IPS DF 6.9 (cell line): ENCODE data around the gene VPS72.

Experiments used
- DNase-seq: peaks from one replicate; pipeline ENCODE4 v3.0.0-alpha.2; 2013; ENCODE audit warnings: low read depth, low spot score
- H3K27ac ChIP-seq: one replicate; pipeline ENCODE4 v1.5.1; 2013; ENCODE audit warnings: low read length, control low read depth
- H3K27me3 ChIP-seq: 2 replicates; pipeline ENCODE4 v1.6.1; 2013; ENCODE audit warnings: mild to moderate bottlenecking, low read length; ENCODE audit not compliant: control insufficient read depth, insufficient read depth
- H3K36me3 ChIP-seq: 2 replicates; pipeline ENCODE4 v1.6.1; 2013; ENCODE audit warnings: low read length; ENCODE audit not compliant: control insufficient read depth, insufficient read depth
- H3K4me1 ChIP-seq: 2 replicates; pipeline ENCODE4 v1.6.1; 2013; ENCODE audit warnings: low read length; ENCODE audit not compliant: control insufficient read depth, insufficient read depth
- H3K4me3 ChIP-seq: 2 replicates; pipeline ENCODE4 v1.5.1; 2013; ENCODE audit warnings: mild to moderate bottlenecking, low read length
- H3K9me3 ChIP-seq: 2 replicates; pipeline ENCODE4 v1.6.1; 2013; ENCODE audit warnings: low read length, inconsistent platforms; ENCODE audit not compliant: control insufficient read depth, insufficient read depth
- WGBS: extraction: QIAGEN DNeasy Blood & Tissue Kit; methylation state at CpG from one replicate; pipeline ENCODE4 v1.1.7; 2013; ENCODE audit warnings: mixed read lengths, missing lambda C conversion rate; ENCODE audit not compliant: insufficient read length, insufficient coverage; 5-methylcytosine and 5-hydroxymethylcytosine counted together

The VPS72 gene

DNA sequence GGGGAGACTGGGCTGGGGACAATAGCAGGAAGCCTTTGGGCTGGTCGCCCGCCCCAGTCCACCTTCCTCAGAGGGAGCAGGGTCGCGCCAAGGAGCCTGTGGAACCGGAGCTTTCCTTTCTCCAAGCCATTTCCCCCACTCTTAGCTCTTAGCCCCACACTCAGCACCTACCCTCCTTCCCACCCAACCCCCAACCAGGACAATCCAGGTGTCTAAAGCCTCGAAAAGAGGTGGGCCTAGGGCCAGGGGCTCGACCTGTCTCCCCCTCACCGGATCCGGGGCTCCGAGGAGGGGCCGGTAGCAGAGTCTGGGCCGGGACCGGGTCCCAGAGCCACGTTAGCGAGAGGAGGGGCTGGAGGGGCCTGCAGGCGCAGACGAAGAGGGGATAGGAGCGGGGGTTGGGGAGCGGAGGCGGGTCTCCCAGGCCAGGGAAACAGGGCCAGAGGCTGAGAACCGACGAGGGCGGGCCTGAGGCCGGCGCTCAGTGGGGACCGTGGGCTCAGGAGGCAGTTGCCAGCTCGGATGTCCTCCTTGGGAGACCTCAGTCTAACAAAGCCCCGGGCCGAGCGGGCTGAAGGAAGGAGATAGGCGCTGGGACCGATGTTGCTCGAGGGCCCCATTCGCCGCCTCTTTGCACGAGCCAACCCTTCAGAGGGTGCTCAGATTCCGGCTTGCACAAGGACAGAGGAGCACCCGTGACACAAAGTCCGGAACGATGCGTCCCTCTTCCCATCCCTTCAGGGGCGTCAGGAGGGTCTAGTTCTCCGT lies 44.5 kb downstream of the VPS72 start:
- H3K9me3 ChIP-seq, result no peaks in the 10 kb centered on the region
- H3K27ac ChIP-seq, result no peak overlapping the region
- DNase-seq, result no peak
- H3K27me3 ChIP-seq, result no peaks in the 10 kb centered on the region; the same call in 1 of the 2 replicates
- H3K4me3 ChIP-seq, result peak overlapping the region; percentile 79
- no peaks in the 10 kb centered on the region for H3K36me3 ChIP-seq
- peaks cover 8% of the 10 kb centered on the region for H3K4me1 ChIP-seq
- WGBS, result no CpG with 5 or more reads among the region's 43 CpGs

DNA sequence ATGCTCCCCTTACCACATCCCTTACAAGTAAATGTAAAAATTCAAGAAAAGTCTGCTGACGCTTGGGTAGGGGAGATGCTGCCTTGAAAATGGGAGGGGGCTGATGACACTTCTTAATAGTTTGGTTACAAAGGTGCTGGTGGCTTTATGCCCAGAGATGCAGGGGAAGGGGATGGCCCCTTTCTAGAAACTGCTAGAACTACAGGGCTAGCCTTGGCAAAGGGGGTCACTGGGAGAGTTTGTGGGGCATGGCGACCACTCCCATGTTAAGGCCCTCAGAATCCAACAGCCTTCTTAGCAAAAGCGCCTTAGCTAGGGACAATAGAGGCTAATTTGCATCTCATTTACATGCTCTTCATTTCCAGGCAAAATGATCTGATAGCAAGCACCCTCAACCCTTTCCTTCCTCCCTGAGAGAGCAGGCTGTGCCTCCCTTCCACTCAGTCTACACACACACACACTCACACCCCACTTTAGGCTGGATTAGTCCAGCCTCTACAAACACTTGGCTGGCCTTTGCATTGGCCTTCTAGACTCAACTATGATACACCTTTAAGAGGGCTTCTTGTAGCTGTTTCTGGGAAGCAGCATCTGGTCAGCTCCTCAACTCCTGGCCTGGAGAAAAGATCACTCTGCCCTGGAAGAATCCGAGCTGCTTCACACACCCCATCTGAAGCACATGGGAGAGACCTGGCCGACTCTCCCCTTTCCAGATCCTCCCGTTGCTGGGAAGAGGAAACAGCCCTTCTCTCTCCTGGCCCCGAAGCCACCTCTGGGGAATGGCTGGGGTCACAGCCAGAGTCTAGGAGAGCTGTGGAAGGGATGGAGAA lies 45.3 kb downstream of the VPS72 start:
- H3K27me3 ChIP-seq, result no peaks in the 10 kb centered on the region; the same call in 1 of the 2 replicates
- no peak overlapping the region for H3K27ac ChIP-seq
- H3K4me1 ChIP-seq, result peaks cover 8% of the 10 kb centered on the region
- H3K4me3 ChIP-seq, result no peak overlapping the region
- no peak for DNase-seq
- no CpG with 5 or more reads among the region's 7 CpGs for WGBS
- no peaks in the 10 kb centered on the region for H3K36me3 ChIP-seq
- no peaks in the 10 kb centered on the region for H3K9me3 ChIP-seq

DNA sequence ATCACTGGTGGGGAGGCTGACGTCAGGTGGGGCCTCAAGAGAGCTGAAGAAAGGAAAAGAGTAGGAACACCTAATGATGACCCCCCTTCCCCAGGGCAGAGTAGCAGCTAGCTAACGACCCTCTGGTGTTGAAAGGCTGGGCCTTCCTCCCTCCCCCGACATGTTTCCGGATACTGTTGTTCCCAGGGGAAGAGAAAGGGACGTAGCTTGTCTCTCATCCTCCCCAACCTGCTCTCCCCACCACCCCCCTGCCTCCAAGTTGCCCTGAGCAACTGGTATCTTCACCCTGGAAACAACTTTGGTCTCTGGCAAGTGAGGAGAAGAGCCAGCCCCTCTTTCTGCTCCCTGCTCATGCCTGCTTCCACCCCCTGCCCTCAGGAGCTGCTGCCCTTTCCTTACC lies 46.0 kb downstream of the VPS72 start:
- WGBS, result no CpG with 5 or more reads among the region's 5 CpGs
- no peak for DNase-seq
- peaks cover 8% of the 10 kb centered on the region for H3K4me1 ChIP-seq
- no peaks in the 10 kb centered on the region for H3K36me3 ChIP-seq
- H3K27me3 ChIP-seq, result no peaks in the 10 kb centered on the region; the same call in 1 of the 2 replicates
- no peak overlapping the region for H3K4me3 ChIP-seq
- no peaks in the 10 kb centered on the region for H3K9me3 ChIP-seq
- H3K27ac ChIP-seq, result no peak overlapping the region

DNA sequence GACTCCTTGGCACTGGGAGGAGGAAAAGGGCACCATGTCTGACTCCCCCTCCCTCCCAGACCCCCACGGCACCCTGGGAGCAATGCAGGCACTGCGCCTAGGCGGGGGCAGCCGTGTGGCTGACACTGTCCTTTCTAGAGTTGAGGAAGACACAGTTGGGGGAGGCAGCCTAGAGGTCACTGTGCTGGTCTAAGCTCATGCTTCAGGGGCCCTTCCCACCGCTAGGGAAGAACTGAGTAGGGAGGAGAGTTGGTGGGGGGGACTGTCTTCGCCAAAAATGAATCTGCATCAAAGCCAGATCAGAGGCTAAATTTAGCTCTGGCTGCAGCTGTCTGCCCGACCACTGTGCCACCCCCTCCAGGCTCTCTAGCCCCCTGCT lies 47.0 kb downstream of the VPS72 start:
- Histone ChIP-seq H3K4me1 (peaks cover 8% of the 10 kb centered on the region), H3K36me3 (no peaks in the 10 kb centered on the region), H3K9me3 (no peaks in the 10 kb centered on the region), H3K4me3 (no peak overlapping the region), H3K27me3 (no peaks in the 10 kb centered on the region; the same call in 1 of the 2 replicates), H3K27ac (no peak overlapping the region)
- DNase-seq, result no peak
- no CpG with 5 or more reads among the region's 7 CpGs for WGBS

DNA sequence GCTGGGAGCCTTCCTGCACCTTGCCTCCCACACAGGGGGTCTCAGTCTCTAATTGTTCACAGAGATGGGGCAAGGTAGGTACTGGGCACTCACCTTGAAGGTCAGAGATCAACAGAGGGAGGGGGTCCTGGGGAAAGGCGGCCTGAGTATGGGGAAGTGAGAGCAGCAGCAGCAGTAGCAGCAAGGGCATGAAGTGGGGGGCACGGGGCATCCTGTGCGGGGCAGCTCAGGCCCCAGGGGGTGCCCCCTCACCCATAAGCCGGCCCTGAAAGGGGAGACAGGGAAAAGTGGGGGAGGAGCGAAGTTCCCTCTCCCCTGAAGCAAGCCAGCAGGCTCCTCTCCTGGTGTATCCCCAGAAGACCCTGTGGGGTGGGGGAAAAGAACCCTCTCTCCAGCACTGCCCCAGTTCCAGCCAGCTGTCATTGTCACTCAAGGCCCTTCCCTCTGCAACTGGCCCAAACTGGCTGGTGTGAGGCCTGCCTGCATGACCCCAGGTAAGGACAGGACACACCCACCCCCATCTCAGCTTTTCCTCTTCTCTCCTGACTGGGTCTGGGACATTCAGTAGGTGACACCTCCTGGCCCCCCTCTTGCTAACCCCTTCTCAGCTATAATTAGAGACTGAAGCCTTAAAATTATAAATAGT lies 47.5 kb downstream of the VPS72 start:
- no peak overlapping the region for H3K27ac ChIP-seq
- no peaks in the 10 kb centered on the region for H3K36me3 ChIP-seq
- peaks cover 8% of the 10 kb centered on the region for H3K4me1 ChIP-seq
- H3K4me3 ChIP-seq, result no peak overlapping the region
- no peaks in the 10 kb centered on the region; the same call in 1 of the 2 replicates for H3K27me3 ChIP-seq
- no CpG with 5 or more reads among the region's 5 CpGs for WGBS
- no peaks in the 10 kb centered on the region for H3K9me3 ChIP-seq
- DNase-seq, result no peak

DNA sequence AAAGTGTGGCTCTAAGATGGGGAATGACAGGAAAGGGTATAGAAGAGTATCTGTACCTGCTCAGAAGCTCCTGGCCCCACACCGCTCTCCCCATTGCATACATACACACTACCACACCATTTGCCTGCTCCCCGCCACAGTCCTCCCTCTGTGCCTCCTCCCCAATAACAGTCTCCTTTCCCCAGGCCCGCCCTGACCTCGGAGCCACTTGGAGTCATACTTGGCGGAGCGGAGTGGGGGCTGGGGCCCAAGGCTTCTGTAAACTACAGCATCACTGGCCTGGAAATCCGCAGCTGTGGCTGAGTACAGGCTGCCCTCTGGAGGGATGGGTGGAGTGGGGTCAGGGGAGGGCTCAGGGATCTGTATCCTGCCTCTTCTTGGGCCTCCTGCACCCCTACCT lies 52.2 kb downstream of the VPS72 start:
- Histone ChIP-seq H3K27ac (no peak overlapping the region), H3K4me1 (peaks cover 4% of the 10 kb centered on the region), H3K9me3 (no peaks in the 10 kb centered on the region), H3K4me3 (no peak overlapping the region), H3K27me3 (no peaks in the 10 kb centered on the region), H3K36me3 (peaks cover 5% of the 10 kb centered on the region)
- no peak for DNase-seq
- no CpG with 5 or more reads among the region's 7 CpGs for WGBS

DNA sequence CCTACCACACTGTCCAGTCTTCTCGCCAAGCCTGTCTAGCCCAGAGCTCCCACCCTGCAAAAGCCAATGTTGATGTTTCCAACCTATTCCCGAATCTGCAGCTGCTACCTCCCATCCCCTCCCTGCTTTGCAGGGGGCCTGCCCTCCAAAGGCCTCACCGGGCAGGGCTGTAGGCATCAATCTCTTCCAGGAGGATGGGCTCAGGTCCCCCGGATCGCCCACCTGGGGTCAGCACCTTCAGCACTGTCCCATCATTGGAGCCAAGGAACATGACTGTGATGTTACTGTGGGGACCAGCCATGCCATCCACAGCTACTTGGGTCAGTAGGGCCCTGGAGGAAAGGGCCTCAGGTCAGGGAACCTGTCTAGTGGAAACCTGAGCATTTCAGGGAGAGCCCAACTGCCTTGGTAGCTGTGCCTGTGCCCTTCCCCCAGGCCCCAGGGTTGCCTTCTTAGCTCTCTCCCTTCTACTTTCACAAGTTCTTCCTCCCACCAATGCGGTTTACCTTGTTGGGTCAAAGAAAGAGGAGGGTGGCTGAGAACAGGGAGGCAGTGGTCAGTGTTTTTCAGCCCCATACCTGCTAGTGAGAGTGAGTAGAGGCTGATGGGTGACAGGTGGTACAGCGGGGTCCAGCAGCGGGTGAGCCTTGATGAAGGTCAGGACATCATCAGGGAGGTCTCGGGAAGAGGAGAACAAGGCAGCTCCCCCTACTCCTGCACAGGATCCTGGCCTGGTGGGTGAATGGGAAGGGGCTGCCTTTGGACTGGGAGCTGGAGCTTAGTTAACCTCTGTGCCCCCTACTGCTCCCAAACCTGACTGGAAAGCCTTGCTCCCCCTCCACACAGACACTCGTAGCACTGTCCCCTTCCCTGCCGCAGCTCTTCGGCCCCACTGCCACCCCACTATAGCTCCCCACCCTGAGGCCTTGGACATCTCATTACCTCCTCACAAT lies 54.3 kb downstream of the VPS72 start:
- H3K36me3 ChIP-seq, result peaks cover 5% of the 10 kb centered on the region
- no peaks in the 10 kb centered on the region for H3K9me3 ChIP-seq
- H3K27ac ChIP-seq, result no peak overlapping the region
- H3K27me3 ChIP-seq, result no peaks in the 10 kb centered on the region
- peaks cover 5% of the 10 kb centered on the region for H3K4me1 ChIP-seq
- no CpG with 5 or more reads among the region's 12 CpGs for WGBS
- DNase-seq, result no peak
- no peak overlapping the region for H3K4me3 ChIP-seq

DNA sequence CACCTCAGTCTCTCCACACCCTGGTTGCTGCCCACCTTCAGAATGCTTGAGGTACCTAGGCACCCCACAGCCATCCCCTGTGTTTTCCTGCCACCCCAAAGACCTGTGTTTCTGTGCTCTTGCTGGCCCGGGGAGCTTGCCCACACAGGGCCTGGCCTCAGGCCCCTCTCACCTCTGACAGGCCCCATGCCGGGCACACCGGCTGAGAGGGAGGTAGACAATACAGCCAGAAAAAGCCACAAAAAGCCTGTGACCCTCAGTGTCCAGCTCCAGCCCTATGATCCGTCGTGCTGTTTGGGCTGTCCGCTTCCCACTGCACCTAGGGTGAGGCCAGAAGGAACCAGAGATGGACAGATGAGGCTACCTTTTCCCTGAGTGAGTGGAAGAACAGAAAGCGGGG lies 55.0 kb downstream of the VPS72 start:
- Histone ChIP-seq H3K4me1 (peaks cover 5% of the 10 kb centered on the region), H3K27ac (no peak overlapping the region), H3K27me3 (no peaks in the 10 kb centered on the region), H3K36me3 (peaks cover 5% of the 10 kb centered on the region), H3K9me3 (no peaks in the 10 kb centered on the region), H3K4me3 (no peak overlapping the region)
- WGBS, result no CpG with 5 or more reads among the region's 7 CpGs
- no peak for DNase-seq

DNA sequence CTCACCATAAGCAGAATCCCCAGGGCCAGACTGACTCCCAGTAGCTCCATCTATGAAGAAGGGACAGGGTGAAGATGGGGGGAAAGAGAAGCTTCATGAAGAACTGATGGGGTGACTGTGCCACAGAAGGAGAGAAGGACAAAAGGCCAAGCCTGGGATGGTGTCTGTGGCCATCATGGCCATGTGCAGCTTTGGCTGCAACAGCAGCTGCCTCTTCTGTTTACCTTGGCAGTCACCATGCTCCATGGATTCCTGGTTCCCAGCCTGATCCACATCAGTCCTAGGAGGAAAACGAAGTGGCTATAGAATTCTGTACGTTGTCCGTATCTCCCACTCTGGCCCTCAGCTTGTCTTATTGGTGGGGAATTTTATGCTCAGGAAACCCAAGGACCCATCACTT lies 55.6 kb downstream of the VPS72 start:
- peaks cover 5% of the 10 kb centered on the region for H3K4me1 ChIP-seq
- no peak for DNase-seq
- no peaks in the 10 kb centered on the region for H3K9me3 ChIP-seq
- H3K27me3 ChIP-seq, result no peaks in the 10 kb centered on the region
- no peak overlapping the region for H3K27ac ChIP-seq
- no CpG with 5 or more reads among the region's 3 CpGs for WGBS
- no peak overlapping the region for H3K4me3 ChIP-seq
- peaks cover 5% of the 10 kb centered on the region for H3K36me3 ChIP-seq
